Suppressor macrophage treated with lipopolysaccharide for 4 hours (primary cell): ENCODE results near the gene PDE6H.

Experiments
- DNase-seq: peaks from one replicate; pipeline ENCODE4 v3.0.0-alpha.2; 2020

PDE6H gene

GRCh38 chr12:14952299-14952921 lies 20.4 kb upstream of the PDE6H start:
- peak; percentile 71 for DNase-seq

DNA sequence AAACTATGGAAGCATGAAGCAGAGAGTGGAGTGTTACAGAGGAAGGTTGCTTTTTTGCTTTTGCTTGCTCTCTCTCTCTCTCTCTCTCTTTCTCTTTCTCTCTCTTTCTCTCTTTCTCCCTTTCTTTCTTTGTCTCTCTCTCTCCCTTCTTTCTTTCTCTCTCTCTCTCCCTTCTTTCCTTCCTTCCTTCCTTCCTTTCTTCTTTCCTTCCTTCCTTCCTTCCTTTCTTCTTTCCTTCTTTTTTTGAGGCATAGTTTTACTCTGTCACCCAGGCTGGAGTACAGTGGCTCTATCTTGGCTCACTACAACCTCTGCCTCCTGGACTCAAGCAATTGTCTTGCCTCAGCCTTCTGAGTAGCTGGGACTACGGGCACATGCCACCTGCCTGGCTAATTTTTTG lies 19.1 kb upstream of the PDE6H start:
- DNase-seq, result no peak

DNA sequence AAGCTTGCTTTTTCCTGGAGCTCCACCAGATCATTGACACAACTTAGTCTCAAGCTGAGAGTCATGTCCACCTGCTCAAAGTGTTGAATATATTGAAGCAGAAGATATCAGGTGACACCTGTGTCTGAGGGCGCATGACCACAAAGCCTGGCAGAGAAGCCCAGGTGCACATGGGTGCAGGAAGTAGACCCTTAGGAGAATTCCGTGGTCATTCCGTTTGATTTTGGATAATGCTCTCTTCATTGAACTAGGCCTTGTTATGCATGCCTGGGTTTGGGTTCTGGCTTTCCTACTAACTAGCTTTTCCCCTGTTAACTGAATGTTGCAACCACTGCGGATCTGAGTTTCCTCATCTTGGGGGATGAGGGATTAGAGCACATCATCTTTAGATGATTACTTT lies 18.6 kb upstream of the PDE6H start:
- peak; percentile 41 for DNase-seq

DNA sequence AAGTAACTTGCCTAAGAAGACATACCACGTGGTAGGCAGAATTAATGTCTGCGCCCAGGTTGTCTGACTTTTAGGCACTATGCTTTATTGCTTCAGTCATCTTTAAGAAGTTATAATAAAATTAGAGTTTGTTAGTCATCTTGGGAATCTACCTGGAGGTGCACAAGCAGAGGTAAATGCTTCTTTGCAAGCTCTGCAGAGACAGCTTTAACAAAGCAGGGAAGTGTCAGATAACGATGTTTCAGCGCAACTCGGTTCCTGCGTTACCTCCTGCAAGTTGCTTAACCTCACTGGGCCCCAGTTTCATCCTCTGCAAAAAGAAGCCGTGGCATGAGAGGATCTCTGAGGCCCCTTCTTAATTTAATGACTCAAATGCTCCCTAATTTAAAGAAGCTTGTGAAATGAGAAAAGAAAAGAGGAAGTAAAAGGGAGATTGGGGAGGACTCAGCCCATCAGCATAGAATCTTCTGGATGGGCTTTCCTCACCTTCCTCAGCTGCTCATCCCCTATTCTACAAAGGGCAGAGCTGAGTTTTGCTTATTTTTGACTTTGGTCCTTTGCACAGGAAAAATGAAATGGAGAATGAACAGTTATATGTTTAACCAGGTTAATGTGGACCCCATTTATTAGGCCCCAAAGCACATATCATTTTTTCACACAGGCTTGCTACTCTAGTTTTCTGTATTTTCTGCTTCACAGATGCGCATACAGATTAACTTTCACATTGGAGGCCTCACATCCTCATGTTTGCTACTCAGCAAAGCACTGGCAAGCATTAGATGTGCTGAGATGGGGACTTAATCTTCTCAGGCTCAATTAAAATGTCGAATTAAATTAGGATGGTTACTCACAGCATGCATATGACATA lies 16.6 kb upstream of the PDE6H start:
- DNase-seq, result peak; percentile 74

DNA sequence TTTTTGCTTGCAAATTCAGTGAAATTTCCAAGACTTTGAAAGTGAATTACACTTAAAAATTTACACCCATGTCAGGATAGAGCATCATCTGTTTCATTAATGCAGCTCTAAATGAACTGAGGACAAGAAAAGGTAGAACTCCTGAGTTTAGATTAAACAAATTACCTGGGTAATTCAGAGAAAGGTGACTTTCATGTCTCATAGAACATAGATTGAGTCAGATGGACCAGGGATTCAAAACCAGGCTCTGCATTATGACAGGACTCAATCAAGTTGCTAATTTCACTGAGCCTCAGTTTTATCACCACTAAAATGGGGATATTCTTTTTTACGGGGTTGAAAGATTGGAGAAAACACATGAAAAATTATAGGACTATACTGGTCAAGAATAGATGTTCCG lies 15.9 kb upstream of the PDE6H start:
- no peak for DNase-seq

- peak; percentile 54 for DNase-seq
These were observed 15.2 kb upstream of the PDE6H start for GRCh38 chr12:14957551-14958168.

DNA sequence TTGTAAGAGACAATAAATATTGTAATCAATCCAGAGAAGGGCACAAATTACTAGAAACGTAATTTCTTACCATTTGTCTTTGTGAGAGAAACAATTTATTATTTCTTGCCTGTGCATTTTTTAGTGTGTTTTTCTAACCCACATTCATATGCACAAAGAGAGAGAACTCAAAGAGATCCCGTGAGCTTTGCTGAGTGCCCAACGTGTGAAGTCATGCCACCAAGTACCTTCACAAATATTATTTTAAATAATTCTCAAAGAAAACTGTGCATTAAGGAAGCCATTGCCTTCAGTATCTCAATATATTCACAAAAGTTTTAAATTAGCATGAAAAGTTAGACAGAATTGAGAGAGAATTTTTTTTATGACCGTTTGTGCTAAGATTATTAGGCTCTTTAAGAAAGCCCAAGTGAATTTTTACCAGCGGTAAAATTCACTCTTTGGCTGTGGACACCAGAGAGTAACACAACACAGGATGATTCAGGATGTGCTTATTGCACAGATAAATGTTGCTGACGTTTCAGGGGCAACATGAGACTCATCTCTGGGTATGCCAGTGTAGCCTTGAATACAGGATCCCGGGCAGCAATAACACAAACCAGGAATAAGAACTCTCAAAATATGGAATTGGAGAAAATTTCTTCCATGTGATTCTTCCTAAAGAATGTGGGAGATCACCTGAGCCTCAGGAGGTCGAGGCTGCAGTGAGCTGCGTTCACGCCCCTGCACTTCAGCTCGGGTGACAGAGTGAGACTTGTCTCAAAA lies 14.3 kb upstream of the PDE6H start:
- DNase-seq, result no peak

DNA sequence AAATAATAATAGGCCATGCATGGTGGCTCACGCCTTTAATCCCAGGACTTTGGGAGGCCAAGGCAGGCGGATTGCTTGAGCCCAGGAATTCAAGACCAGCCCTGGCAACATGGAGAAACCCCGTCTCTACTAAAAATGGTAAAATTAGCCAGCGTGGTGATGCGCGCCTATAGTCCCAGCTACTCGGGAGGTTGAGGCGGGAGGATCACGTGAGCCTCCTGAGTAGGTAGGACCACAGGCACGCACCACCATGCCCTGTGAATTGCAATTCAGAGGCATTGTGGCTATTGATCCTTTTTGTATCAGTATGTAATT lies 13.8 kb upstream of the PDE6H start:
- no peak for DNase-seq

GRCh38 chr12:14959463-14959862 lies 13.4 kb upstream of the PDE6H start:
- DNase-seq, result peak; percentile 71

- no peak for DNase-seq
These were observed 12.8 kb upstream of the PDE6H start for GRCh38 chr12:14959916-14960496.

- DNase-seq, result peak; percentile 71
These were observed 12.0 kb upstream of the PDE6H start for GRCh38 chr12:14960548-14961465.

DNA sequence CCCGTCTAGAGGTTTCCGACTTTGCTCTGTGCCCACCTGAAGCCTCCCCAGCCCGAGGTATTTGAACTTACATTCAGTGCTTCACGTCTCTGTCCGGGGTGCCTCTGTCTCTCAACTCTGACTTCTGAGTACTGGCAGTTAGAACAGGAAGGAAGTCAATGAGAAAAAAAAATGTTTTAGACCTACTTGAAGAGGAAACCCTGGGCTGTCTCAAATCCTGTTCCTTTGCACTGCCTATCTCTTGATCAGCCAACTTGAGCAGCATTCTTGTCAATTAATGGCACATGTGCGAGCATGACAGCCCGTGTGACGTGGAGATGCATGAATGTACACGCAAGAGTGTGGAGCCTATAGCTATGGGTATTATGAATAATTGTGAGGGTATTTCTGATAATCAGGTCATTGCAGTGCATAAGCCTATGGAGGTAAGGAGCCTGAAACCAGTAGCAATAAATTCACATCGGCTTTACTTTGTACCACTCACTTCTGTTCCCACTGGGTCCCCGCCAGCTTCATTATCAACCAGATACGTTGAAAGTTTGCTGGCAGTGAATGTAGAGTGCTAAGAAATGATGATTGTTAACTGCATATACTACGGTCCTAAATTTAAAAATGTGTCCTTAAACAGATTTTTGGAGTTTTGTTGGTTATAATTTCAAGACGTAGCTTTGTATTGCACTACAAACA lies 11.2 kb upstream of the PDE6H start, which contains the start of gene ARHGDIB:
TSS of gene ARHGDIB (minus strand) at position 136 of the 687 bp plus-strand sequence. CDS start 10,889 bp downstream, outside the sequence.
- peak; percentile 58 for DNase-seq

DNA sequence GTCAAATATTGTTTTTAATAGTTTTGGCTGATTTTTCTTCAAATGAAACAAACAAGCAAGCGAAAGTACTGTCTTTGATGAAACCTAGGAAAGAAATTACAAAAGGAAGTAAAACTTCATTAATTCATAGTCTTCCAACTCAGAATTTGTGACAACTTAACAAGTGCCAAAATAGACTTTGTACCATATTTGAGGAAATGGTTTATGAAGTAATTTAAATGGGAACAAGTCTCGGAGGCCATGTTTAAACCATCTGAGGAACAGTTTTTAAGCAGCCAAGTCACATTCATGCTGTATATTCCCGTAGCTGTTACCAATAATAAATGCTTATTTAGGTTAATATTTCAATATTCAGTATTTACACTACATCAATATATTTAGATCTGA lies 10.7 kb upstream of the PDE6H start:
- DNase-seq, result peak; percentile 47

DNA sequence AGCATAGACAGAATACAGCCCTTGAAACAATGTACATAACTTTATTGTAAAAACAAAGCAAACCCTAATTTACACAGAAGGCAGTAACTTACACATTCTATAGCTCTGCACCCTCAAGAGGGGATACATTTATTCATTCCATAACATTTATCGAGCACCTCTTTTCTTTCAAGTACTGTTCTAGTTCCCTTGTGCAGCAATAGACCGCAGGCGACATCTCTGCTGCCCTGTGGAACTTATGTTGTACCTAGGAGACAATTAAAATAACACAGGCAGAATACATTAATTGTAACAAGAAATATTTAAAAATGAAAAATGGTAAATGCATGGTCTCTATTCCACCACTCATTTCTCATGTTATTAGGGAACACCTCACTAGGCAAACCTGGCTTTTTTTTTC lies 10.0 kb upstream of the PDE6H start:
- DNase-seq, result no peak

GRCh38 chr12:14963520-14963919 lies 9.3 kb upstream of the PDE6H start:
- DNase-seq, result no peak

GRCh38 chr12:14964406-14964805 lies 8.4 kb upstream of the PDE6H start:
- no peak for DNase-seq

GRCh38 chr12:14965221-14965620 lies 7.6 kb upstream of the PDE6H start:
- DNase-seq, result no peak

DNA sequence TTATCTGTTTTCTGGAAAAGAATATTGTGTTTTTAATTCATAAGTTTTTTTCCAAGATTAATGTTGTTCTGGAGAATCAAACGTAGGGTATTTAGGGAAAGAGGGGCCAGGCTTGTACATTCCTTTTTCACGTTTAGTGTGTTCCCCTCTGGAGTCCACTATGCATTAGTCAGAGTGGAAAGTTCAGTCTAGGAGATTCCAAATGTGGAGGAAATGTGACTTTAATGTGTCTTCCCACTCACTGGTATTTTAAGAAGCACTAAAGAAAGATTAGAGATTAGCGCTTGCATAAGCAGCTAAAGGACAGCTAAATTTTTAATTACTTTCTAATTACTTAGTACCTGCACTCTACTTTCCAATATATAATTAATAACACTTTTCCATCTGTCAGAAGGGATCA lies 4.4 kb upstream of the PDE6H start:
- DNase-seq, result no peak

DNA sequence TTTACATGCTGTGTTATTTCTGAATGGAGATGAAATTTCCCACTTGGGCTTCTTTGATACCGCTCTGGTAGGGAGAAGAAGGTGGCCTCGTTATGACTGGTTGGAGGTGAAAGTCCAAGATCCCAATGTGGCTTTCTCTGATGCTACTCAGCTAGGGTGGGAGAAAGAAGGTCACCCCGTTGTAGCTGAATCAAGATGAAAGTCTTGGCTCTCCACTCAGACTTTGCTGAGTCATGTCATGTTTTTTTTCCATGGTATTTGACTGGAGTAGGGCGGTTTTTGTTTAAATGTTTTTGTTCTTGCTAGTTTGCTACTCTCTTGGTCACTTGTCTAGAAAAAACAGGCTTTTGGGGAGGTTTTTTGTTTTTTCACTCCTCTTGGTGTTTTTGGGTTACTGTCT lies 2.4 kb upstream of the PDE6H start:
- DNase-seq, result no peak

DNA sequence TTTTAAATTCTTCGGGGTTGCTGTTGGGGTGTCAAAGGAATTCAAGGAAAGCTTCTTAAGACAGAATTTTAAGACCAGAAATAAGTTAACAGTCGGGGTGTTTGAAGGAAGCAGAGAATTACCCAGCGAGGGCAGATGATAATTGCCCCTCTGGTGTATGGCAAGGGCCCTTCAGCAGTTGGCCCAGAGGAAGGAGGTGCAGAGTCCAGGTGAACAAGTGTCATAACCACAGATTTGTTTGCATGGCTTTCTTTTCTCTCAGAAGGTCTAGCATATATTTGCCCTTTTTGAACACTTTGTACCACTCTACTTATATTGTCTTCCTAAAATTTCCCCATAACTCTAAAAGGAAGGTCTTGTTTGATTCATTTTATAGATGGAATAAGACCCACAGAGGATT lies 1.8 kb downstream of the PDE6H start:
- no peak for DNase-seq

- peak; percentile 64 for DNase-seq
These were observed 2.6 kb downstream of the PDE6H start for GRCh38 chr12:14975457-14975856.
